GM18505 (cell line): ENCODE data around the gene TXK.

Experiments used
- ATAC-seq: cut with Tn5 transposase; IDR thresholded peaks from one replicate; pipeline ENCODE4 v1.9.1; 2021; ENCODE audit not compliant: unreplicated experiment
- POLR2A ChIP-seq: IDR thresholded peaks from 4 replicates; pipeline ENCODE4 v1.6.1; 2011; ENCODE audit warnings: borderline replicate concordance; ENCODE audit not compliant: insufficient read depth, insufficient read length; ENCODE audit errors: extremely low read depth

TXK gene

DNA sequence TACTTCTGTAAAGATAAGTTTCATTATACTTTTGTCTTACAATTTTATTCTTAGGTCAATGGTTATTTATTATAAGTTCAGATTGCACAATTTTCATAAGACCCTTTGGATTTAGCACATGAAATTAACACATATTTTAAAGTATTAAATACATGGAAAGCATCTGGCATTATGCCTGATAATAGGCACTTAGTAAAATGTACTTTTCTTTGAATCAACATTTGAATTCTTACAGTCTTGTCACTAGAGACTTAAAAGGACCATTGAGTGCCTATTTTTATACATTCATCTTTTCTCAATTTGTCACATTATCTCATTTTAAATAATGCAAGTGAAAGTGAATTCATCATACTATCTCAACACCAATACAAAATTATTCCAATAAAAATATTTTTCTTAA lies 94.5 kb downstream of the TXK start:
- TF ChIP-seq POLR2A = no peak
- ATAC-seq = no peak

- no peak for ATAC-seq
Measured at GRCh38 chr4:48038666-48039065, 95.4 kb downstream of the TXK start.

DNA sequence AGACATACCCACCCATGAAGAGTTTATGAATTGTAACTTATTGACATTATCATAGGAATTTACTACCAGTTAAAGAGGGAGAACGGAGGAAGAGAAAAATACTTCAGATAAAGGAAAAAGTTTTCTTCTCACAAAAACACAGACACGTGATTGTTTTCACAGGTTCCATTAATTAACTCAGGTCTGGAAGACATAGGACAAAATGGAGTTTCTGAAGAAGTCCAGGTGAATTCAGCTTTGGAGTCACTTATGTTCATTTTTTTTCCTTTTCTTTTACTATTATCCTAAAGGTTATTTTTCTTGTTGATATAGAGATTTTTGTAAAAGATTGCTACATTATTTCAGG lies 97.0 kb downstream of the TXK start:
- no peak for ATAC-seq

More at GRCh38 chr4:48038666-48039065, 95.4 kb downstream of the TXK start:
- TF ChIP-seq POLR2A = no peak

DNA sequence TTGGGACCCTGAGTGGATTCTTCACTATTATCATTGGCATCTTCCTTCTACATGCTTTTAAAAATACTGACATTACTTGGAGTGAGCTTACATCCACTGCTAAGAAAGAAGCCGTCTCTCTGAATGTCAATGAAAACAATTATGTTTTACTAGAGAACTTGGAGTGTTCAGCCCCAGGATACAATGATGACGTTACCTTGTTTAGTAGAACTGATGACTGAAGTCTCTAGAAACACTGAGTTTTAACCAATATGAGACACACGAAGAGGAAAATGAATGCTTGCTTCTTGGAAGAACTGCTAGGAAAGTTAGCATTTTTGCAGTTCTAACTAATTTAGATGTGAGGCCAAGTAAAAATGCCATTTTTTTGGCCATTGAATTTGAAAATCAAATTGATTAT lies 98.1 kb downstream of the TXK start:
- no peak for TF ChIP-seq POLR2A
- ATAC-seq = no peak

More for the DNA sequence above, 97.0 kb downstream of the TXK start:
- TF ChIP-seq POLR2A = no peak

DNA sequence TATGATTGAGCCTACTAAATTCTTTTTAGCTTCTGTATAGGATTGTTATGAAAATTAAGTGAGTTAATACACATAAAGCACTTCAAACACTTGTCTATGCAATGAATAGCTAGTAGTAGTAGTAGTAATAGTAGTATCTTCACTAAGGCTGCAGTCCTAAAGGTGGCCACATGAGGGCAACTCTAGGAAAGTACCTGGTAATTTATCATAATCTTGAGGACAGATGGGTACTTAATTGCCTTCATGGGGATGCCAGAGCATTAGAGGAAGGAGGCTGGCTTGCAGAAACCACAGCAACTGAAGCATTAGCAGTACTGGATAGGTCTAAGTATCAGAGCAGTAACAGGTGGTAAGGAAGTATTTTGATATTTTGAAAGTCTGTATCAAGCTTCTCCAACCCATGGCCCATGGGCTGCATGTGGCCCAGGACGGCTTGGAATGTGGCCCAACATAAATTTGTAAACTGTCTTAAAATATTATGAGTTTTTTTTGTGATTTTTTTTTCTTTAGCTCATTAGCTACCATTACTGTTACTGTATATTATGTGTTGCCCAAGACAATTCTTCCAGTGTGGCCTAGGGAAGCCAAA lies 100.1 kb downstream of the TXK start:
- no peak for ATAC-seq
- TF ChIP-seq POLR2A = no peak

GRCh38 chr4:48033412-48033811 lies 100.6 kb downstream of the TXK start:
- no peak for TF ChIP-seq POLR2A
- no peak for ATAC-seq

- TF ChIP-seq POLR2A = no peak
- ATAC-seq = no peak
Measured at GRCh38 chr4:48032721-48033120, 101.3 kb downstream of the TXK start.

DNA sequence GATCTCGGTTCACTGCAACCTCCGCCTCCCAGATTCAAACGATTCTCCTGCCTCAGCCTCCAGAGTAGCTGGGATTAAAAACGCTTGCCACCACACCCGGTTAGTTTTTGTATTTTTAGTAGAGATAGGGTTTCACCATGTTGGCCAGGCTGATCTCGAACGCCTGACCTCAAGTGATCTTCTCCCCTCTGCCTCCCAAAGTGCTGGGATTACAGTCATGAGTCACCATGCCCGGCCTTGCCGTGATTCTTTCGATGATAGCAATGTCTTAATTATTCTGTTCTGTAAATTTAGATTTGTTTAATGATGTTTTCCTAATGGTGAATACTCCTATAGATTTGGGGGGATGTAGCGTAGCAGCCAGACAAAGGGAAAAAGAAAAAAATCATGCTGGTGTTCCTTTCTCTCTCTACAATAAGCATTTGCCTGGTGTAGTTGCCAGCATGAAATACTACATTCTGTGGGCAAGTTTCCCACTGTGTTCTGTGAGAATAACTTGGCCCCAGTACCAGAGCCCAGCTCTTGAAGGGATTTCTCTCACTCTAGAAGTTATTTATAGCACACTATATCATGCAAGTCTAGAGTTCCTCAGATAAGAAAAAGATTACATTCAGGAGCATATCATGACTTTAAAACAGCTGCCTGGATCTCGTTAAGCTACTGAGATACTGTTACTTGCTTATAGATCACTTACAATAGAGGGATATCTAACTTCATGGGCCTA lies 102.1 kb downstream of the TXK start:
- no peak for TF ChIP-seq POLR2A
- no peak for ATAC-seq

DNA sequence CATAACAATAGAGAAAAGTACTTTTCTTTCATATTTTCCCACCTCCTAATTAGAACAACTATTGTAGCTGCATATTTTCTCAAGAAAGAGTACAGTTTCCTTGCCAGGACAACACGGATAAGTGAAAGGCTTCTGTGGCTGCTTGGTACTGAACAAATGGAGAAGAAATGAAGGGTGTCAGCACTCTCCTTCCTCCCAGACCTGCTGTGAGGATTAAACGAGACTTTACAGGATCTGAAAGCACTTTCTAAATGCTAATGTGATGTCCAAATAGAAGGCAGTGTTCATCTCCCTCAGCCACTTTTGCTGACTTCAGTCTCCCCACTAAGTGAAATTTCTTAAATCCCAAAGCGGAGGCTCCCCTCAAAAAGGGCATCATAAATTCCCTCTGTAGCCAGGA lies 103.6 kb downstream of the TXK start:
- no peak for TF ChIP-seq POLR2A
- no peak for ATAC-seq

DNA sequence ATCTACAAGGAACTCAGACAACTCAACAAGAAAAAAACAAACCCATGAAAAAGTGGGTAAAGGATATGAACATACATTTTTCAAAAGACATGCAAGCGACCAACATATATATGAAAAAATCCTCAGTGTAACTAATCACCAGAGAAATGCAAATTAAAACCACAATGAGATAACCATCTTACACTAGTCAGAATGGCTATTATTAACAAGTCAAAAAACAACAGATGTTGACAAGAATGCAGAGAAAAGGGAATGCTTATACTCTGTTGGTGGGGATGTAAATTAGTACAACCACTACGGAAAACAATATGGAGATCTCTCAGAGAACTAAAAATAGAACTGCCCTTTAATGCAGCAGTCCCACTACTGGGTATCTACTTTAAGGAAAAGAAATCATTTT lies 105.4 kb downstream of the TXK start:
- peak; percentile 41 for ATAC-seq
- TF ChIP-seq POLR2A = no peak

- peak; percentile 73 for ATAC-seq
- TF ChIP-seq POLR2A = no peak
Measured at GRCh38 chr4:48027653-48028052, 106.4 kb downstream of the TXK start.

GRCh38 chr4:48025005-48025404 lies 109.0 kb downstream of the TXK start:
- no peak for TF ChIP-seq POLR2A
- ATAC-seq = no peak

- ATAC-seq = no peak
- no peak for TF ChIP-seq POLR2A
Measured at GRCh38 chr4:48024522-48024921, 109.5 kb downstream of the TXK start.

DNA sequence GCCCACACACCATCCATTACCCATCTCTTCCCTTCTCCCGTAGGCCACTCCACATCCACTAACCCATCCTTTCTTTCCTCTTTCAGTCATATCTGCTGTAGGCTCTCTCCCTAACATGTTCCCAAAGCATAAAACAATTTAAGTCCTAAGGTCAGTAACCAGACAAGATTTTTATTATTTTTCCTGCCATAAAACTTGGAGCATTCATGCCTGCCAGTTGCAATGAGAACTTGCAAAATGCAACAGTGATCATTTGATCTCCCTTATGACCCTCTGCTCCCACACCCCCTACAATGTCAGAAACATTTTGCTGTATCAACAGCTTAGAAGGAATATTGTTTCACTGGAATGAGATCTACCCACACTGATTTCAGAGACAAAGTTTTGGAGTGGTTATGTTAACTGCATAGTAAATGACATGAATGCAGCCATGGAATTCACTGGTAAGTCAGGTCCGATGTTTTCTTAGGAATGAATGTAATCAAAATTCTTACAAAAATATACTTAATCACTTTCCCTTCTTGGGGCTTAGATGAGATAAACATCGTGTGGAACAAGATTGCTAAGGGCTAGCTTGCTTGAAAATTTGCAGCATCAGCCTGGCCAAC lies 111.8 kb downstream of the TXK start:
- TF ChIP-seq POLR2A = no peak
- no peak for ATAC-seq
